KBM-7 (cell line): ENCODE results near the gene CNPY1.
"Not testable (repeated sequence)": the region's sequence is repeated elsewhere in the genome, so short reads cannot be mapped to it uniquely, and the experiment has no call there.

ENCODE experiments used
- DNase-seq: peaks from one replicate; pipeline ENCODE4 v3.0.0-alpha.2; 2015
- in situ Hi-C: fragments of 300-500 bp; cut with MboI; formaldehyde crosslinking; loops from 2 replicates; pipeline ENCODE4 v1.14.3; 2020; ENCODE audit warnings: low sequenced_read_pairs, low pct_unique_long_range_greater_than_20kb, mixed read lengths

Gene CNPY1

GRCh38 chr7:155580367-155580766 lies 34.0 kb upstream of the CNPY1 start:
- no peak for DNase-seq
- in situ Hi-C loops, result no loop called here

GRCh38 chr7:155579565-155579964 lies 33.2 kb upstream of the CNPY1 start:
- DNase-seq, result no peak
- in situ Hi-C loops, result no loop called here

GRCh38 chr7:155578016-155578415 lies 31.7 kb upstream of the CNPY1 start:
- DNase-seq, result no peak
- in situ Hi-C loops, result no loop called here

GRCh38 chr7:155577509-155577905 lies 31.1 kb upstream of the CNPY1 start:
- in situ Hi-C loops, result no loop called here
- DNase-seq, result no peak

- DNase-seq, result no peak
- in situ Hi-C loops, result no loop called here
These were observed 30.6 kb upstream of the CNPY1 start for GRCh38 chr7:155576900-155577508.

- in situ Hi-C loops, result no loop called here
- no peak for DNase-seq
These were observed 30.1 kb upstream of the CNPY1 start for GRCh38 chr7:155576416-155576815.

- in situ Hi-C loops, result no loop called here
- no peak for DNase-seq
These were observed 28.4 kb upstream of the CNPY1 start for GRCh38 chr7:155574556-155575290.

GRCh38 chr7:155571581-155572345 lies 25.4 kb upstream of the CNPY1 start:
- in situ Hi-C loops, result no loop called here
- no peak for DNase-seq

- no peak for DNase-seq
- in situ Hi-C loops, result no loop called here
These were observed 24.6 kb upstream of the CNPY1 start for GRCh38 chr7:155570991-155571390.

- no peak for DNase-seq
- in situ Hi-C loops, result no loop called here
These were observed 24.0 kb upstream of the CNPY1 start for GRCh38 chr7:155570171-155570958.

- DNase-seq, result no peak
- in situ Hi-C loops, result no loop called here
These were observed 23.3 kb upstream of the CNPY1 start for GRCh38 chr7:155569681-155570080.

GRCh38 chr7:155568842-155569494 lies 22.6 kb upstream of the CNPY1 start:
- DNase-seq, result no peak
- in situ Hi-C loops, result no loop called here

- no peak for DNase-seq
- in situ Hi-C loops, result no loop called here
These were observed 21.9 kb upstream of the CNPY1 start for GRCh38 chr7:155568333-155568660.

- in situ Hi-C loops, result no loop called here
- no peak for DNase-seq
These were observed 21.4 kb upstream of the CNPY1 start for GRCh38 chr7:155567646-155568332.

- no peak for DNase-seq
- in situ Hi-C loops, result no loop called here
These were observed 19.9 kb upstream of the CNPY1 start for GRCh38 chr7:155566011-155566836.

GRCh38 chr7:155565596-155565995 lies 19.2 kb upstream of the CNPY1 start:
- DNase-seq, result no peak
- in situ Hi-C loops, result no loop called here

- DNase-seq, in situ Hi-C loops: not testable (repeated sequence)
These were observed 16.6 kb upstream of the CNPY1 start for GRCh38 chr7:155562976-155563375.

GRCh38 chr7:155562106-155562505 lies 15.7 kb upstream of the CNPY1 start:
- in situ Hi-C loops, result no loop called here
- DNase-seq, result no peak
